ENCODE data around the gene MAP4K4.
"Not testable (repeated sequence)": the region's sequence is repeated elsewhere in the genome, so short reads cannot be mapped to it uniquely, and the experiment has no call there.

GRCh38 chr2:101773961-101774360 is 76.5 kb downstream of the MAP4K4 start:
- not testable (repeated sequence) for TF ChIP-seq EZH2 (IDR thresholded peaks at IDR 0.05; ENCODE audit: insufficient read depth, poor library complexity, severe bottlenecking); EZH2phosphoT487 (IDR thresholded peaks at IDR 0.05; ENCODE audit: insufficient read depth, low read depth)

Measured in GM23248 (cell line).